Measurements from ENCODE around the gene QKI. TPM values are rescaled to one million over a fixed set of nuclear protein-coding genes. Genes with fewer than 3 reads are reported as not detected.

Gene QKI
- polyA plus RNA-seq, 1 donor (not counting 4 experiments of a cell fraction or from before 2014, with no cell fraction given) = 53.3 TPM

DNA sequence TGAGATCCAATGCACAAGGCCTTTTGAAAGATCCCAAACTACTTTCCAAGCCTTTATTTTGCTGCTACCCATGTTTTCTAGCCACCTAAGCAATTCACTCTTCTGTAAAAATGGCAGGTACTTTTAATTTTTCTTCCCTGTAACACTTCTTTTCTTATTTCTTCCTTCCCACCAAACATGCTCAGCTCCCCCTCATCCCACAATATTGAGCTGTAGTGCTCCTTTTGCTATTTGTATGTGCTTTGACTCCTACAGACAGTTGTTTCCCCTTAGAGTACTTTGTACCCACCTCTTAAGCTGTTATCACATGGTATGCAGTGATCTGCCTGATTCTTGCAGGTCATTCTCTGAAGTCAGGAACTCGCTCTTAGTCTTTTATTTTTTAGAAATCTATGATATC lies 49.3 kb downstream of the QKI start:
- Histone ChIP-seq H3K4me2 (ENCODE audit: control insufficient read depth, extremely low read depth, insufficient read depth, low read depth, low read length) (no peak overlapping the region), H2AFZ (ENCODE audit: control insufficient read depth, low read length) (no peak overlapping the region), H3K9me3 (ENCODE audit: control insufficient read depth, low read depth, low read length) (no peaks in the 10 kb centered on the region), H3K9me1 (ENCODE audit: control insufficient read depth, extremely low read depth, insufficient read depth, low read length) (no peaks in the 10 kb centered on the region), H3K27me3 (ENCODE audit: control insufficient read depth, extremely low read depth, insufficient read depth, low read length) (no peaks in the 10 kb centered on the region), H3K4me3 (ENCODE audit: control insufficient read depth in 2 of 3, extremely low read depth in 1 of 3, insufficient read depth in 2 of 3, low read depth in 1 of 3, low read length in 3 of 3) (no peak overlapping the region), H3K4me1 (ENCODE audit: control insufficient read depth, extremely low read depth, insufficient read depth, low read length) (no peaks in the 10 kb centered on the region), H4K20me1 (ENCODE audit: control insufficient read depth, extremely low read depth, insufficient read depth, low read length) (no peaks in the 10 kb centered on the region), H3K36me3 (ENCODE audit: control insufficient read depth in 2 of 2, extremely low read depth in 1 of 2, insufficient read depth in 2 of 2, low read length in 2 of 2) (no peaks in the 10 kb centered on the region), H3K9ac (ENCODE audit: control insufficient read depth, extremely low read depth, insufficient read depth, low read length) (no peak overlapping the region), H3K27ac (ENCODE audit: control insufficient read depth, insufficient read depth, low read length) (no peak overlapping the region), H3K79me2 (ENCODE audit: control insufficient read depth, insufficient read depth, low read length) (peaks cover 85% of the 10 kb centered on the region)
- dilution Hi-C loops (cut with MboI; ENCODE audit: extremely low pct_ligation_motif_present, low sequenced_read_pairs) = no loop called here
- FAIRE-seq (no peak), DNase-seq (ENCODE audit: low read depth, low spot score) (no peak)
- no peak for TF ChIP-seq EZH2 (IDR thresholded peaks at IDR 0.05; ENCODE audit: low read length)
- TF ChIP-seq, protein P1, sequence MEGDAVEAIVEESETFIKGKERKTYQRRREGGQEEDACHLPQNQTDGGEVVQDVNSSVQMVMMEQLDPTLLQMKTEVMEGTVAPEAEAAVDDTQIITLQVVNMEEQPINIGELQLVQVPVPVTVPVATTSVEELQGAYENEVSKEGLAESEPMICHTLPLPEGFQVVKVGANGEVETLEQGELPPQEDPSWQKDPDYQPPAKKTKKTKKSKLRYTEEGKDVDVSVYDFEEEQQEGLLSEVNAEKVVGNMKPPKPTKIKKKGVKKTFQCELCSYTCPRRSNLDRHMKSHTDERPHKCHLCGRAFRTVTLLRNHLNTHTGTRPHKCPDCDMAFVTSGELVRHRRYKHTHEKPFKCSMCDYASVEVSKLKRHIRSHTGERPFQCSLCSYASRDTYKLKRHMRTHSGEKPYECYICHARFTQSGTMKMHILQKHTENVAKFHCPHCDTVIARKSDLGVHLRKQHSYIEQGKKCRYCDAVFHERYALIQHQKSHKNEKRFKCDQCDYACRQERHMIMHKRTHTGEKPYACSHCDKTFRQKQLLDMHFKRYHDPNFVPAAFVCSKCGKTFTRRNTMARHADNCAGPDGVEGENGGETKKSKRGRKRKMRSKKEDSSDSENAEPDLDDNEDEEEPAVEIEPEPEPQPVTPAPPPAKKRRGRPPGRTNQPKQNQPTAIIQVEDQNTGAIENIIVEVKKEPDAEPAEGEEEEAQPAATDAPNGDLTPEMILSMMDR (optimal IDR thresholded peaks at IDR 0.05 in 1 of 3, IDR thresholded peaks at IDR 0.05 in 1 of 3, conservative IDR thresholded peaks at IDR 0.05 in 1 of 3; ENCODE audit: extremely low read depth in 1 of 3, insufficient read depth in 2 of 3, low read length in 3 of 3) = no peak

DNA sequence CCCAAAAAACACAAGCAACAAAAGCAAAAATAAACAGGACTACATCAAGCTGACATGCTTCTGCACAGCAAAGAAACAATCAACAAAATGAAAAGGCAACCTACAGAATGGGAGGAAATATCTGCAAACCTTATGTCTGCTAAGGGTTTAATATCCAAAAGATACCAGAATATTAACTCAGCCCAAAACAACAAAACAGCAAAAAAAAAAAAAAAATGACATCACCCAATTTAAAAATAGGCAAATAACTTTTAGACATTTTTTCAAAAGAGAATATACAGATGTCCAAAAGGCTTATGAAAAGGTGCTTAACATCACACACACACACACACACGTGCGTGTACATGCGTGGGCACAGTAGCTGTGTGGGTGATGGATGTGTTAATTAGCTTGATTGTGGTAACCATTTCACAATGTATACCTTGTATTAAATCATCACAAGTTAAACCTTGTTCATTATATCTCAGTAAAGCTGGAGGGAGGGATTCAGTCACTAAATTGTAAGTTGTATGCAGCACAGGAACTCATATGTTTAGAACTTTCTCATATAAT lies 52.4 kb downstream of the QKI start:
- Histone ChIP-seq H3K36me3 (ENCODE audit: control insufficient read depth in 2 of 2, extremely low read depth in 1 of 2, insufficient read depth in 2 of 2, low read length in 2 of 2) (no peaks in the 10 kb centered on the region), H3K9ac (ENCODE audit: control insufficient read depth, extremely low read depth, insufficient read depth, low read length) (no peak overlapping the region), H4K20me1 (ENCODE audit: control insufficient read depth, extremely low read depth, insufficient read depth, low read length) (no peaks in the 10 kb centered on the region), H3K4me2 (ENCODE audit: control insufficient read depth, extremely low read depth, insufficient read depth, low read depth, low read length) (no peak overlapping the region), H3K27ac (ENCODE audit: control insufficient read depth, insufficient read depth, low read length) (no peak overlapping the region), H3K27me3 (ENCODE audit: control insufficient read depth, extremely low read depth, insufficient read depth, low read length) (no peaks in the 10 kb centered on the region), H3K4me1 (ENCODE audit: control insufficient read depth, extremely low read depth, insufficient read depth, low read length) (no peaks in the 10 kb centered on the region), H3K9me3 (ENCODE audit: control insufficient read depth, low read depth, low read length) (no peaks in the 10 kb centered on the region), H3K4me3 (ENCODE audit: control insufficient read depth in 2 of 3, extremely low read depth in 1 of 3, insufficient read depth in 2 of 3, low read depth in 1 of 3, low read length in 3 of 3) (no peak overlapping the region), H2AFZ (ENCODE audit: control insufficient read depth, low read length) (no peak overlapping the region), H3K79me2 (ENCODE audit: control insufficient read depth, insufficient read depth, low read length) (peaks cover 84% of the 10 kb centered on the region), H3K9me1 (ENCODE audit: control insufficient read depth, extremely low read depth, insufficient read depth, low read length) (no peaks in the 10 kb centered on the region)
- DNase-seq (ENCODE audit: low read depth, low spot score) (no peak), FAIRE-seq (no peak)
- no peak for TF ChIP-seq EZH2 (IDR thresholded peaks at IDR 0.05; ENCODE audit: low read length)
- TF ChIP-seq, protein P1 (optimal IDR thresholded peaks at IDR 0.05 in 1 of 3, IDR thresholded peaks at IDR 0.05 in 1 of 3, conservative IDR thresholded peaks at IDR 0.05 in 1 of 3; ENCODE audit: extremely low read depth in 1 of 3, insufficient read depth in 2 of 3, low read length in 3 of 3) = no peak
- dilution Hi-C loops (cut with MboI; ENCODE audit: extremely low pct_ligation_motif_present, low sequenced_read_pairs) = no loop called here

All from keratinocyte (primary cell).